ENCODE results near the gene DDB1. TPM values are rescaled to one million over a fixed set of nuclear protein-coding genes. Genes with fewer than 3 reads are reported as not detected.

The DDB1 gene
- total RNA-seq, 4 donors from 2014 or later: 105 to 144 (median 127) TPM

- TF ChIP-seq CTCF (IDR thresholded peaks at IDR 0.05; ENCODE audit: low read depth): no peak
These were observed 8.1 kb upstream of the DDB1 start for GRCh38 chr11:61340979-61341378.

GRCh38 chr11:61339490-61339878 lies 6.6 kb upstream of the DDB1 start:
- no peak for TF ChIP-seq CTCF (IDR thresholded peaks at IDR 0.05; ENCODE audit: low read depth)

GRCh38 chr11:61338783-61339489 lies 6.0 kb upstream of the DDB1 start:
- no peak for TF ChIP-seq CTCF (IDR thresholded peaks at IDR 0.05; ENCODE audit: low read depth)

- TF ChIP-seq CTCF (IDR thresholded peaks at IDR 0.05; ENCODE audit: low read depth): no peak
These were observed 5.0 kb upstream of the DDB1 start for GRCh38 chr11:61337706-61338470.

- TF ChIP-seq CTCF (IDR thresholded peaks at IDR 0.05; ENCODE audit: low read depth): no peak
These were observed 3.4 kb upstream of the DDB1 start for GRCh38 chr11:61336171-61336935.

- no peak for TF ChIP-seq CTCF (IDR thresholded peaks at IDR 0.05; ENCODE audit: low read depth)
These were observed 2.4 kb upstream of the DDB1 start for GRCh38 chr11:61335355-61335710.

All from subcutaneous adipose tissue (tissue), 4 donors.